Type B pancreatic cell (in vitro differentiated cells): ENCODE data around the gene TXNL1. TPM values are rescaled to one million over a fixed set of nuclear protein-coding genes. Genes with fewer than 3 reads are reported as not detected.

Experiments used
- DNase-seq: peaks from one replicate; pipeline ENCODE4 v3.0.0; 2021; ENCODE audit warnings: mixed read lengths; ENCODE audit not compliant: unreplicated experiment; ENCODE audit errors: extremely low spot score
- H3K27ac Mint-ChIP-seq: 2 replicates; pipeline ENCODE4 v1.8.0; 2021; ENCODE audit warnings: mild to moderate bottlenecking, mixed read lengths
- H3K27me3 Mint-ChIP-seq: 2 replicates; pipeline ENCODE4 v1.8.0; 2021; ENCODE audit warnings: mixed read lengths
- H3K36me3 Mint-ChIP-seq: 2 replicates; pipeline ENCODE4 v1.8.0; 2021; ENCODE audit warnings: mixed read lengths
- H3K4me1 Mint-ChIP-seq: one replicate; pipeline ENCODE4 v1.8.0; 2021; ENCODE audit warnings: mixed read lengths; ENCODE audit not compliant: unreplicated experiment
- H3K4me3 Mint-ChIP-seq: 2 replicates; pipeline ENCODE4 v1.8.0; 2021; ENCODE audit warnings: mild to moderate bottlenecking, mixed read lengths
- H3K9me3 Mint-ChIP-seq: 2 replicates; pipeline ENCODE4 v1.8.0; 2021; ENCODE audit warnings: mixed read lengths
- CTCF ChIP-seq: fragments of 200-600 bp; sonication (generic); conservative IDR thresholded peaks from 2 replicates; pipeline ENCODE4 v1.5.0; 2021; ENCODE audit warnings: antibody characterized with exemption, mild to moderate bottlenecking
- long read RNA-seq: library from polyadenylated mRNA; unstranded; transcript quantifications from one replicate; pipeline ENCODE4 v2.0.0, GENCODE V29; 2020
- total RNA-seq: library from RNA; stranded (reverse); gene quantifications from 2 replicates; pipeline ENCODE4 v1.2.1, GENCODE V29; 2021; ENCODE audit warnings: low replicate concordance

The TXNL1 gene
- 59.3 and 78.0 TPM in 2 replicates for total RNA-seq
- long read RNA-seq, full-length matches to known transcripts = 313 of 334 reads
- long read RNA-seq, partial matches to known transcripts = 3 of 334 reads
- long read RNA-seq, other reads (novel, unspliced or antisense) = 18 of 334 reads

GRCh38 chr18:56638232-56639103 lies at the start of gene TXNL1:
Gene TXNL1, minus strand, starts transcription at chr18:56638592. Its CDS starts 152 bp downstream, at chr18:56638440.
- peak within 1 kb of the TSS; percentile 99 for H3K27ac Mint-ChIP-seq
- no peaks in the 10 kb centered on the region for H3K9me3 Mint-ChIP-seq
- peak within 1 kb of the TSS; percentile 100 for H3K4me3 Mint-ChIP-seq
- peaks cover 15% of the 10 kb centered on the region for H3K36me3 Mint-ChIP-seq
- H3K4me1 Mint-ChIP-seq = peaks cover 27% of the 10 kb centered on the region
- peak; percentile 99 for DNase-seq
- peak; percentile 23 for TF ChIP-seq CTCF
- H3K27me3 Mint-ChIP-seq = no peaks in the 10 kb centered on the region

GRCh38 chr18:56684277-56684676 lies 45.9 kb upstream of the TXNL1 start:
- Mint-ChIP-seq H3K4me3 (no peak overlapping the region), H3K4me1 (no peaks in the 10 kb centered on the region), H3K36me3 (peaks cover 3% of the 10 kb centered on the region), H3K27me3 (no peaks in the 10 kb centered on the region), H3K9me3 (no peaks in the 10 kb centered on the region), H3K27ac (no peak overlapping the region)
- TF ChIP-seq CTCF = no peak
- DNase-seq = no peak

GRCh38 chr18:56678836-56679565 lies 40.6 kb upstream of the TXNL1 start:
- Mint-ChIP-seq H3K27me3 (no peaks in the 10 kb centered on the region), H3K27ac (no peak overlapping the region), H3K4me3 (no peak overlapping the region), H3K9me3 (no peaks in the 10 kb centered on the region), H3K36me3 (peaks cover 10% of the 10 kb centered on the region), H3K4me1 (no peaks in the 10 kb centered on the region)
- DNase-seq = no peak
- TF ChIP-seq CTCF = no peak

GRCh38 chr18:56676639-56677038 lies 38.2 kb upstream of the TXNL1 start:
- H3K4me3 Mint-ChIP-seq = no peak overlapping the region
- H3K27ac Mint-ChIP-seq = no peak overlapping the region
- peaks cover under 1% of the 10 kb centered on the region for H3K4me1 Mint-ChIP-seq
- TF ChIP-seq CTCF = no peak
- DNase-seq = no peak
- no peaks in the 10 kb centered on the region for H3K27me3 Mint-ChIP-seq
- H3K9me3 Mint-ChIP-seq = no peaks in the 10 kb centered on the region
- peaks cover 10% of the 10 kb centered on the region for H3K36me3 Mint-ChIP-seq

GRCh38 chr18:56672981-56673380 lies 34.6 kb upstream of the TXNL1 start:
- no peak overlapping the region for H3K27ac Mint-ChIP-seq
- TF ChIP-seq CTCF = no peak
- peaks cover 10% of the 10 kb centered on the region for H3K4me1 Mint-ChIP-seq
- no peak for DNase-seq
- no peaks in the 10 kb centered on the region for H3K9me3 Mint-ChIP-seq
- H3K4me3 Mint-ChIP-seq = no peak overlapping the region
- peaks cover 10% of the 10 kb centered on the region for H3K36me3 Mint-ChIP-seq
- H3K27me3 Mint-ChIP-seq = no peaks in the 10 kb centered on the region
